OCI-LY1 (cell line): Measurements from ENCODE around the gene C14orf180.

Experiments
- CTCF ChIP-seq: fragments of 200-600 bp; sonication (generic), shearing (Covaris generic); IDR thresholded peaks from 2 replicates; pipeline ENCODE4 v1.5.1; 2017; ENCODE audit warnings: mild to moderate bottlenecking, antibody characterized with exemption, low read length, moderate library complexity, mixed read lengths
- EZH2 ChIP-seq: fragments of 200-600 bp; sonication (generic), shearing (Covaris generic); IDR thresholded peaks from 2 replicates; pipeline ENCODE4 v1.8.0; 2017; ENCODE audit warnings: borderline replicate concordance, mixed run types, mild to moderate bottlenecking, antibody characterized with exemption, low read length, moderate library complexity, mixed read lengths

DNA sequence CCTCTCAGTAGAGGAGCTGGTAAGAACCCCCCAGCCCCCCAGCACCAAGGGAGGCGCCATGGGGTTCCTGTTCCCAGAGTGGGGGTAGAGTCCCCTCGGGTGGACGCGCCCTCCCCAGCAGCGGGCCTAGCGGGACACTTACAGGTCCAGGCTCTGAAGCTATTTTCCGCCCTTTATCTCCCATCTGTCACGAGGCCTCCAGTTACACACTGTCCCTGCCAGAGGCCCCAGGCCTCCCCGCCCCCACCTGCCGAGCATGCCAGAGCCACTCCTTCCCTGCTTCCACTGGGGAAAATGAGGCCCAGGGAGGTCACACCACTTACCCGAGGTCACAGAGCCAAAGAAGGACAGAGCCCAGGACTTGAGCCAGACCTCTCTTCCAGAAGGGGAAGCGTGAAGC lies 3.1 kb downstream of the C14orf180 start:
- TF ChIP-seq EZH2 (no peak), CTCF (no peak)
